NCI-H2107 (cell line): Measurements from ENCODE around the gene RNF10.
A peak's percentile ranks its signal among the peaks of the same experiment; 100 is the strongest.
"Not testable (repeated sequence)": the region's sequence is repeated elsewhere in the genome, so short reads cannot be mapped to it uniquely, and the experiment has no call there.

Source experiments
- DNase-seq: peaks from one replicate; lab custom pipeline; 2025; lab: John Stamatoyannopoulos, UW

RNF10 gene

DNA sequence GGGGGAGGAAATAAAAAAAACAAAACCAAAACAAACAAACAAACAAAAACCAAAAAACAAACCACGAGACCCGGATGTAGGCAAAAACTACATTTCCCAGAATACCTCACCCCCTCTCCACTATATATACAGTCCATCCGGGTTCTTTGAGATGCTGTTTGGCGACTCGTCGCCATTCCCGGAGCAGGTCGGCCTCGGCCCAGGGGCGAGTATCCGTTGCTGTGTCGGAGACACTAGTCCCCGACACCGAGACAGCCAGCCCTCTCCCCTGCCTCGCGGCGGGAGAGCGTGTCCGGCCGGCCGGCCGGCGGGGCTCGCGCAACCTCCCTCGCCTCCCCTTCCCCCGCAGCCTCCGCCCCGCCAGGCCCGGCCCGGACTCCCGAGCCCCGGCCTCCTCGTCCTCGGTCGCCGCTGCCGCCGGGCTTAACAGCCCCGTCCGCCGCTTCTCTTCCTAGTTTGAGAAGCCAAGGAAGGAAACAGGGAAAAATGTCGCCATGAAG lies at the start of gene RNF10:
Gene RNF10 (plus strand): TSS at position 154 of the 500 bp plus-strand sequence. CDS start 456 bp downstream, outside the sequence.
- DNase-seq = peak; percentile 86

DNA sequence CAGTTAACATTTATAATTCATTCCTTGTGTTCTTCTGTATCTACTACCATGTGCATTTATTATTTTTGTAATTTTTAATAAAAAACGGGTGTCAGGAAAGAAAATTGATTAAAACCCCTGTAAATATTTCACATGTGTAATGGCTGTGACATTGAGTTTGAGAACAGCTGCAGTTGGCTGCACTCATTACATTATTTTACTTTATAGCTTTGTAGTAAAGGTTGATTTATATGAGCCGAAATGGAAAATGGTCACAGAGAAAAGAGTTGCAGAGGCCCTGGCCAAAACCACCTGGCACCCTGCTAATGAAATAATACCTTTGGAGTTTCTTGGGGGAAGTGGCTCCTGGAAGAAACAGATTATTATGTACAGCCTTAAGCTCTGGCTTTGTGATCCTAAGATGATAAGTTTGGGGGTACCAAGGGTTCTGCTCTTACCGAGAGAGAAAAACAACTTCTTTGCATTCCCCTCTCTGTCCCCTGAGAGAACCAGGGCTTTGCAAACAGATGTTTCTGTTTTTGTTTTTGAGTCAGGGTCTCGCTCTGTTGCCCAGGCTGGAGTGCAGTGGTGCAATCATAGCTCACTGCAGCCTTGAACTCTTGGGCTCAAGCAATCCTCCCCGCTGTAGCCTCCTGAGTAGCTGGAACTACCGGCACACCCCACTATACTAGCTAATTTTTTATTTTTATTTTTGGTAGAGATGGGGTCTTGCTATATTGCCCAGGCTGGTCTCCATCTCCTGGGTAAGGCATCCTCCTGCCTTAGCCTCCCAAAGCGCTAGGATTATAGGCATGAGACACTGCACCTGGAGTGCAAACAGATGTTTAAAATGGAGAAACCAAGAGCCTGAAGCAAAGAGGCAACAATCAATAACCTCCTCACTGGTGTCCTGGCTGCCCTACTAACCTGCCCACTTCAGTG lies 47.9 kb upstream of the RNF10 start:
- no peak for DNase-seq

DNA sequence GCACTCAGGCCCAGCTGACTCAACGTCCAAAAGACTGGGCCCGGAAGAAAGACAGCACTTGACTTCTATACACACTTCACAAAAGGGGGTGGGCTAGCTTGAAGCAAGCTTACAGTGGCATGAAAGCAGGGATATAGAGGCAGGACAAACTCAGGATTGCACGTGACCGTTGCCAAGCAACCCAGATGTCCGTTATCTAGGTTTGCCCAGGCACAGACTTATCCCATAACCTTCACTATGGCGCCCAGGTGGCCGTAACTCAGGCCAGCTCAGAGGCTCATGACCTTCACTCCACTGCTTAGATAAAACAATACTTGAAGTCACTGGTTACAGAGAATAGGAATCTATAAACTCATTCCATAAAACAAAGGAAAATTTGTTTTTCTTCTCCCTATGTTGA lies 46.6 kb upstream of the RNF10 start:
- DNase-seq = not testable (repeated sequence)

DNA sequence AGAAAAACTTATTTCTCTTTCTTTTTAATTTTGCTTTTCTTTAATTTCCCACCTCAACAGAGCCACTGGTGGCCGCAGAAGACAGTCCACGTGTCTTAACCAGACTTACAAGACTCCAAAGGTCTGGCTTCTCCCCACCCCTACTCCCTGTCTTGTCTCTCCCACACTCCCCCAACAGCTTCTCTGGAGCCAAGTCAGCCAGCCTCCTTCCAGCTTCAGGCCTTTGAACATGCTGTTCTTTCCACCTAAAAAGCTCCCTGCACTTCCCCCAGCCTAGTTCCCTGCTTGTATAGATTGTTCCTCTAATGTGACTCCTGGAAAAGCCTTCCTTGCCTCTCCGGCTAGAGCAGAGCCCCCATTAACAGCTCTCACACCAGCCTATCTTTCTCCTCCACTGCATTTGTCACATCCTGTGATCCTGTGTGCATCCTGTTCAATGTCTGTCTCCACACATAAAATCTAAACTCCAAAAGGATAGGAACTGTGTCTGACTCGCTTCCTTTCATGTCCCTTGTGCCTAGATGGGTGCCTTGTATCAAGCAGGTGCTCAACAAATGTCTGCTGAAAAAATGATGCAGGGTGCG lies 46.0 kb upstream of the RNF10 start:
- DNase-seq = no peak

DNA sequence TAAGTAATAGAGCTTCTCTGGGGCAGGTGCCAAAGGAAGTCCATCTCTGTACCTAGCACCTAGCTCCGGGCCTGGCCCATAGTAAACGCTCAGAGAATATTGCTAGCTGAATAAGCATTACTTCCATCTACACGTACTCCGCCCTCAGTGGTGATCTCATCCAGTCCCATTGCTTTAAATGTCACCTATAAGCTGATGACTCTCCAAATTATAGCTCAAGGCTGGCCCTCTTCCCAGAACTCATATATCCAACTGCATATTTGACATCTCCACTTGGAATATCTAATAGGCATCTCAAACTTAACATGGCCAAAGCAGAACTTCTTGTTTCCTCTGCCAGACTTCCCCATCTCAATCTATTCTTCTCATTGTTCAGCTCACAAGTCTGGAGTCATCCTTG lies 45.1 kb upstream of the RNF10 start:
- DNase-seq = no peak

DNA sequence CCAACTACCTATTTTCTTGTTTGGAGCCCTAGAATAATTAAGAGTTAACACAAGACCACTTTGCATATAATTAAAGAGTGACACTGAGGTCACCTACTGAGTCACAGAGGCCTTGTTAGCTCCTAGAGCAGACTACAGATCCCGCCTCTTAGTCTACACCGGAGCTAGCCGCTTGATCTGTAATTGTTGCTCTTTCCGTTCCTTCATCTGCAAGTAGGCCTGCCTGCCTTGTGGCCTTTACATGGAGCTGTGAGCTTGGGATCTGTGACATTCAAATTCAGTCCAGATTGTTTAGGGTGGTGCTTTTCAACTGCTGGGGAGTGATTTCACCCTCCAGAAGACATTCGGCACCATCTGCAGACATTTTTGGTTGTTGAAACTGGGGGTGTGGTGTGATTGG lies 43.8 kb upstream of the RNF10 start:
- DNase-seq = no peak

DNA sequence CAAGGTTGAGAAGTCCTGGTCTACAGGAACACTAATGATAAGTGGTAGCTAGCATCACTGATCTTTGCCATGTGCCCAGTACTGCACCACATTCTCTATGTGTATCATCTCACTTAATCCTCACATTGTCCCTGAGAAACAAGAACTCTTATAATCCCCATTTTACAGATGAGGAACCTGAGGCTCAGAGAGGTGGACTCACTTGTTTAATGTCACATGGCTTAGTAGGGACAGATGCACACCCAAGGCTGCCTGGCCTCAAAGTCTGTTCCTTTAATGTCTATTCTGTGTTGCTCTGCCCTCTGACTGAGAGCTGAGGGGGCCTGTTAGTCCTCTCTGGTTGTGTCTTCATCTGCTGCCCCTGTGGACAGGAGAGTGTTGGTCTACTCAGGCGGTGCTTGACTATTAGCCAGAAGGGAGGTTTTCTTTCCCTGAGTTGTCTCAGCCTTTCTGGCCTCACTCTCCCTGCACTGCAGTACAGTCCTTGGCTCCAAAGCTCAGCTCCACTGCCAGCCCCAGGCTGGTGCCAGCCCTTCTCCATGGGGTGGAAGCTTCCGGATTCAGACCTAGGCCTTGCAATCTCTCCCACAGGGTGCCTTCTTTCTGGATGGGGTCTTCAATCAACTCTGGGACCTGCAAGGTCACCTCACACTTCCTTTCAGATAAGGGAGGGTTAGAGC lies 43.2 kb upstream of the RNF10 start:
- no peak for DNase-seq

DNA sequence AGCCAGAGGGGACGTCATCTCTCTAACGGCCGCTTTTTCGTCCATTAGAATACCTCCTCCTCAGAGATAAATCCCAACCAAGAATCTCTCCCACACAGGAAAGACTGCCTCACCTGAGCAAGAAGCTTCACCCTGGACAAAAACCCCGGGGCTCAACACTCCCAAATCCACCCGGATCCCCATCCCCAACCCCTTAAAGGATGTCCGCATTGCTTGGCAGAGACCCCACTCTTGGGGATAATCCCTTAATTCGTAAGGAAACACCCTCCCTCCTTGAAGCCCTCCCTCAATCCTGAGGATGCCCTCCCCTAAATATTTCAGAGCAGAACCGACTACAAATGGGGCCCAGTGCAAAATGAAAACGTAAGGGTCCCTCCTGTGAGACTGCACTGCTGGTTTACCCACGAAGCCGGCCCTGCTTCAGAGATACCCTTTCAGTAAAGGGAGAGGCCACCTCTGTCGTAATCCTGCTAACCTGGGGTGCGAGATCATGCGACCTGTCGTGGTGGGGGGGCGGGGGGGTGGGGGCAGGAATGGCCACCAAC lies 38.9 kb upstream of the RNF10 start:
- DNase-seq = no peak

DNA sequence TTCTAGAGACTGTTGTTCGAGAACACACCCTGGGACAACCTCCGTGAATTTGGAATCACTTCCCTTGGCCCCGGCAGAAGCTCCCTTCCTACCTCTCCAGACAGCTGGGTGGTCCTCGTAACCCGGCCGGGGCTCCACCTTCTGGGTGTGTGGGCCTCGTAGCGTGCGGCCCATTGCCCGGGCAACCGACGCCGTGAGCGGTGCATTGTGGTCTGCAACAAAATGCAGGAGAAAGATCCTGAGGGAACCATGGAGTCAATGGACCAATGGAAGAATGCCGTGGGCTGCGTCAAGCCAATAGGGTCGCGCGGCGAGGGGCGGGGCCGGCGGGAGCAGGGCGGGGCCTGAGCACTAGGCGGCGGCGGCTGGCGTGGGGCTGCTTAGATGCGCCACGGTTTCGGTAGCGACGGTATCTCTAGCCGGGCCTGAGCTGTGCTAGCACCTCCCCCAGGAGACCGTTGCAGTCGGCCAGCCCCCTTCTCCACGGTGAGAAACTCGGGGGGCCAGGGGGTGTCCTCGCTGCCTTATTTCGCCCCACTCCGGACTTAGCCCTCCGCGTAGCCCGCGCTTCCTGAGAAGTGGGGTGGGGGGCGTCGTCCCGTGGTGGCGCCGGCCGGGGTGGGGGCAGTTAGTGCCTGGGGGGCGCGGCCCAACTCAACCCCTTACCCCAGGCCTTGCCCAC lies 38.3 kb upstream of the RNF10 start, which contains the start of gene DYNLL1:
Gene DYNLL1 (plus strand): TSS at position 383 of the 682 bp plus-strand sequence. CDS start 309 bp downstream, outside the sequence.
- DNase-seq = peak; percentile 95

DNA sequence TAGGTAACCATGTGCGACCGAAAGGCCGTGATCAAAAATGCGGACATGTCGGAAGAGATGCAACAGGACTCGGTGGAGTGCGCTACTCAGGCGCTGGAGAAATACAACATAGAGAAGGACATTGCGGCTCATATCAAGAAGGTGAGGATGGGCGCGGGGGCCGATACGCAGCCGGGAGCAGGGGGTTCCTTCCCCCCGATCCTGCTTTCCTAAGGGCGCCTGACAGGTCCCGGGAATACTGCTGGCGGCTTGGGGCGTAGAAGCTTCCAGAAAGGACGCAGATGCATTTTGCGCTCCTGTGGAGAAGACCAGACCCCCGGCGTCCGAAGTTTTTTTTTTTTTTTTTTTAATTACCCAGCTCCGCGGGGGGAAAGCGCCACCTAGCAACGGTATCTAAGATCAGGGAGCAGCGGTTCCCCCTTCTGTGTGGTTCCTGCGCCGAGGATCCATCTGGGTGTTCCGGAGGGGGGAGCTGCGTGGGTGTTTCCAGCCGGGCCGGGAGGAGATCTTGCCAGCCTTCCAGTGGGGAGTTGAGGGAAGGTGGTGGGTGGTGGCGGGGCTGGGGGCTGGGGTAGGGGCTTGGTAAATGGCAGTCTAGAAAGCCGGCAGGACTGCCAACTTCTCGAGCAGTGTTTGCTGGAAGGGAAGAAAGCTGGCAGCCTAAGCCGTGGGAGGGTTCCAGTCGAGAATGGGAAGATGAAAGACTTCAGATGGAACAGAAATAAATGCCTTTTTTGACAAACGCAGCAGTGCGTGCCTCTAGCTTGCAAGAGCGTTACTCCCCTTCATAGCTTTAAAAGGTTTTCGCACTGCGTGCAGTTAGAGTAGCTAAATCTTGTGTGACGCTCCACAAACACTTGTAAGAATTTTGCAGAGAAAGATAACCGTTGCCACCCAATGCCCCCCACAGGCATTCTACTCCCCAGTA lies 37.5 kb upstream of the RNF10 start:
- DNase-seq = no peak

DNA sequence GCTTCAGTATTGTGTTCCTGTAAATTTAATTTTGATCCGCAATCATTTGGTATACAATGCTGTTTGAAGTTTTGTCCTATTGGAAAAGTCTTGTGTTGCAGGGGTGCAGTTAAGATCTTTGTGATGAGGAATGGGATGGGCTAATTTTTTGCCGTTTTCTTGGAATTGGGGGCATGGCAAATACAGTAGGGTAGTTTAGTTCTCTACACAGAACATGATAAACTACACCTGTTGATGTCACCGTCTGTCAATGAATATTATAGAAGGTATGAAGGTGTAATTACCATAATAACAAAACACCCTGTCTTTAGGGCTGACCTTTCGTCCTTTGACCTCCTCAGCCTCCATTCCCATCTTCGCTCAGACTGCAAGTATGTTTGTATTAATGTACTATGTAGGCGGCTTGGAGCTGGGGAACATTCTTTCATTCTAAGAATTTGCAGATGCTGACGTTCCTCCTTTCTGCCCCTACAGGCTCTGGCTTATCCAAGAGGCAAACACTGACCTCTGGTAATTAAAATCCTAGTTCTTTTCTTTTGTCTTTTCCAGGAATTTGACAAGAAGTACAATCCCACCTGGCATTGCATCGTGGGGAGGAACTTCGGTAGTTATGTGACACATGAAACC lies 36.5 kb upstream of the RNF10 start:
- DNase-seq = no peak

DNA sequence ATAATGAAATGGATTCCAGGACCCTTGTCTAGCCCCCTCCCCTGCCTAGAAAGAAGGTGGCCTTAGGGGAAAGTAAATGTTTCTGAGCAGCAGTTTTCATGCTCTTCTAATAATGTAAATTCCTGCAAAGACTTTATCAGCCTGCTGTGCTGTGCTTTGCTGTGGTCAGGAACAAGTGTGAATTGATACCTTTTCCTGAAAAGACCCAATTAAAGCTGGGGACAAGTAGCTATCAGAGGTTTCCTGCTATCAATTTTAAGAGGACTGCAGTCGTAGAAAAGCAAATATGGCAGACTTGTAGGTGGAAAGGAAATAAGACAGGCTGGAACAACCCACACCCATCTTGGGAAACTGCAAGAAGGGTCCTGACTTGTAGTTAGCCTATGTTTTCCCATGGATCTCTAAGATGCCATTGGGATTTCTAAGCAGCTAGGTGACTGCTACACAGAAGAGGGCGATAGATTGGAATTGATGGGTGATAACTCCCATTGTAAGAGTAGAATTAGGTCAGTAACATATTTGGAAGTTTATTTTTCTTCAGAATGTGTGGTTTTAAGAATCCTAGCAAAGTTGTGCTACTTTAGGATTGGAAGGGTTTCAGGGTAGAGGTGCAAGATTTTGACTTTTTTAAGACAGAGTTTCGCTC lies 35.2 kb upstream of the RNF10 start:
- DNase-seq = no peak

DNA sequence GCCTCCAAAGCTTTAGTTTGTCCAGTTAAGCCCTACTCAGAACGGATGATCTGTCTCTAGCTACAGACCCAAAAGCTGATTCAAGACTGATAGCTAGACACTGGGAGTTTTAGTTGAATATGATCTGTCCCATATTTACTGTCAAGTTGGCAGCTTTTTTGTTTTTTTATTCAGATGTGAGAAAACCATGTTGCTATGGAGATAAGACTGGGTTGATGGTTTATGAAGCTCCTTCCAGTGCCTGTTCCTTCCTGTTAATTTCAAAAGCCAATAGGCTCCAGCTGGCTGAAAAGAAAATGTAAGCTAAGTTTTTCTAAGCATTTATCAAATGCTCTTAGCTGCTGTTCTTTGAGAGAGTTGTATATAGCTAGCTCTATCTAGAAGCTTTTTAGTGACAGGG lies 33.6 kb upstream of the RNF10 start:
- DNase-seq = no peak

DNA sequence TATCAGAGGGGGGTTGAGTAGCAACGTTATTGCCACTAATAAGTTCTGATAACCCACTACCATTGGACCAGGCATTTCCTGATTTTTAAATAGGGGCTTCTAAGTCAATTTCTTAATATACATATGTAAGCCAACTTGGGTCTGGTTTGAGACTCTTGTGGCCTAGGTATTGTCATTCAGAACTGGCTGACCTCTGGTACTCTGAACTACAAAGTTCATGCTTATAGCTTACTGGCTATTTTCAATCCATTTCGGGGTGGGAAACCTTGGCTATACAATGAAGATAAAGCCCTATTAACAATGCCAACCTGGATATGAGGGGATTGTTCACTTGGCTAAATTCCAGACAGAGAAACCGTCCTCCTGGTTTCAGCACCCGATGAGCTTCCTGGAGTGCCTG lies 29.6 kb upstream of the RNF10 start:
- DNase-seq = no peak

DNA sequence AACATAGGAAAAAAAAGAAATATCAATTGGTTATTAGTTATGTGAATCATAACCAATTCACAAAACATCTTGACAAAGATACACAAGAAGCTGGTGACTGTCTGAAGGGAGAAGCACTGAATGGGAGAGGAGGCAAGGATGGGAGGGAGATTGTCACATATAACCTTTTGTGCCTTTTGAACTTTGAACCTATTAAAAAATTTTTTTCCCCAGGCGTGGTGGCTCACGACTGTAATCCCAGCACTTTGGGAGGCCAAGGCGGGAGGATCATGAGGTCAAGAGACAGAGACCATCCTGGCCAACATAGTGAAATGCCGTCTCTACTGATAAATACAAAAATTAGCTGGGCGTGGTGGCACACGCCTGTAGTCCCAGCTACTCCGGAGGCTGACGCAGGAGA lies 25.6 kb upstream of the RNF10 start:
- no peak for DNase-seq

DNA sequence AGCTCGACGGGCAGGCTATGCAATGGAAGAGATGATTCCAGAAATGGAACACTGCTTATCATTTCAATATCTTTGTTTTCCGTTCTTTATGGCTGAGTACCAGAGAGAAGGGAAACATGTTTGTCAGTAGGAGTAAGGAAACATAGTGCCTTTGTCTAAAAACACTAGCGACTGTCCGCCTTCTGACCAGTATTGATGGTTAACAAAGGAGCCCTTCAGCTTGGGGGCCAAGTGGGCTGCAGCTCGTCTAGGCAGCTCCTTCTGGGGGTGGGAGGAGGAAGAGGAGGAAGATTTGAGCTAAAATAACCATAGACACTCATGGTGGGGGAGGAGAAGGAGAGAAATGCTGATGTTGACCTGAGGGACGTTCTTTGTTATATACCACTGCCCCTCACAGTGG lies 20.2 kb upstream of the RNF10 start:
- DNase-seq = no peak

DNA sequence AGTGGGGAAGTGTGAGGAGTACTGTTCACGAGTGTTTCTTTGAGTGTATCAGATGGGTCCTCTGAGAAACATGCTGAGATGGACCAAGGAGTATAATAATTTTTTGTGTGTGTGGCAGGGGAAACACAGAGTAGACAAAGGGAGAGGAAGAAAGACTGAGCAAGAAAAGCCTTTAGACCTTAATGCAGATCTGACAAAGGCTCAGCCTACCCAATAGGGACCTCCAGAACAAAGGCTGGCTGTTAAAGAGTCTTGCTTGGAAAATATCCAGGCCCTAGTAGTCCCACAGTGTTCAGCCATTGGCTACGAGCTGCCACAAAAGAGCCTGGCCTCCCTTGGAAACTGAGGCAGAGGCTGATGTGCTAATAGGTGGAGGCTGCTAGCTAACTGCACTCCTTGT lies 18.7 kb upstream of the RNF10 start:
- DNase-seq = no peak

DNA sequence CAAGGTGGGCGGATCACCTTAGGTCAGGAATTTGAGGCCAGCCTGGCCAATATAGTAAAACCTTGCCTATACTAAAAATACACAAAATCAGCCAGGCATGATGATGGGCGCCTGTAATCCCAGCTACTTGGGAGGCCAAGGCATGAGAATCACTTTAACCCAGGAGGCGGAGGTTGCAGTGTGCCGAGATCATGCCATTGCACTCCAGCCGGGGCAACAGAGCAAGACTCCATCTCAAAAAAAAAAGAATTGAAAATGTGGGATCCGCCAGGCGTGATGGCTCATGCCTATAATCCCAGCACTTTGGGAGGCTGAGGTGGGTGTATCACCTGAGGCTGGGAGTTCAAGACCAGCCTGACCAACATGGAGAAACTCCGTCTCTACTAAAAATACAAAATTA lies 14.8 kb upstream of the RNF10 start:
- DNase-seq = not testable (repeated sequence)

DNA sequence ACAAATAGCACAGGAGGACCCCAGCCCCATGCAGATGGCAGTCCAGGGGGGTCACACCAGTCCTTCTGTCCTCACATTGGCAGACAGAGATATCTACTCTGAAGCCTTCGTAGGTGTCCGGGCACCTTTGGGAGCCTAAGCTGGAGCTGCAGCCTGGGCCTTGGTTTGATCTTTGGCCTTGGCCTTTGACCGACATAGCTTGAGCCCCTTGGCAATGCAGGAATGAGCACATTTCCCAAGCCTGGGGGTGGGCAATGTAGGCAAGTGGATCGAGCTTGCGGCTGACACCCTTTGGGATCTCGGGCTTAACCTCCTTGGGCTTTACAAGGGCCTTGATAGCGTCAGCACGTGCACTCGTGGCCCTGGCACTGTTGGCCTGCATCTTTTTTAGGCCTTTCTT lies 11.6 kb upstream of the RNF10 start:
- no peak for DNase-seq
